Caco-2 (cell line): ENCODE measurements around the gene SMCO3. TPM values are rescaled to one million over a fixed set of nuclear protein-coding genes. Genes with fewer than 3 reads are reported as not detected.

Experiments used
- BruUV-seq: library from RNA; stranded (reverse); fragments of 400-500 nt; replicated peaks from 2 replicates; lab custom pipeline; 2021; lab: Mats Ljungman, UMichigan
- CTCF ChIA-PET: fragments of 300-600 bp; sonication (Branson Sonifier 250); formaldehyde crosslinking; loops from one replicate; lab custom pipeline; 2022; ENCODE audit warnings: antibody characterized with exemption; lab: Charles Lee
- POLR2A ChIA-PET: fragments of 300-600 bp; sonication (Branson Sonifier 250); formaldehyde crosslinking; loops from one replicate; lab custom pipeline; 2022; ENCODE audit warnings: antibody characterized with exemption; lab: Charles Lee
- DNase-seq, 2 experiments: peaks; one replicate each; pipeline versions ENCODE4 v3.0.0 to v3.0.0-alpha.2; 2020 to 2022
- H3K27me3 ChIP-seq: replicated peaks from 2 replicates; pipeline ENCODE4 v1.6.0; 2011; ENCODE audit warnings: low read length; ENCODE audit not compliant: control insufficient read depth, insufficient read depth
- H3K36me3 ChIP-seq: 2 replicates; pipeline ENCODE4 v1.5.1; 2011; ENCODE audit warnings: low read length; ENCODE audit not compliant: control insufficient read depth, insufficient read depth
- H3K4me1 ChIP-seq: fragments of 250-450 bp; sonication (Bioruptor Pico); 2 replicates; pipeline ENCODE4 v1.5.1; 2020; ENCODE audit warnings: mild to moderate bottlenecking
- H3K4me3 ChIP-seq: 2 replicates; pipeline ENCODE4 v1.5.1; 2011; ENCODE audit warnings: low read depth, mild to moderate bottlenecking, control low read depth, low read length
- H3K9me3 ChIP-seq: fragments of 250-450 bp; sonication (Bioruptor Pico); 2 replicates; pipeline ENCODE4 v1.5.1; 2020; ENCODE audit warnings: mild to moderate bottlenecking, moderate library complexity
- H3K27ac Mint-ChIP-seq: one replicate; pipeline ENCODE4 v1.8.0; 2022; ENCODE audit warnings: mixed read lengths; ENCODE audit not compliant: unreplicated experiment
- H3K27me3 Mint-ChIP-seq: one replicate; pipeline ENCODE4 v1.8.0; 2022; ENCODE audit warnings: mixed read lengths; ENCODE audit not compliant: insufficient read depth, unreplicated experiment
- H3K36me3 Mint-ChIP-seq: one replicate; pipeline ENCODE4 v1.8.0; 2022; ENCODE audit warnings: mild to moderate bottlenecking, mixed read lengths; ENCODE audit not compliant: insufficient read depth, unreplicated experiment
- H3K4me1 Mint-ChIP-seq: one replicate; pipeline ENCODE4 v1.8.0; 2022; ENCODE audit warnings: low read depth, mixed read lengths; ENCODE audit not compliant: unreplicated experiment
- H3K4me3 Mint-ChIP-seq: one replicate; pipeline ENCODE4 v1.8.0; 2022; ENCODE audit warnings: mild to moderate bottlenecking, moderate library complexity, mixed read lengths; ENCODE audit not compliant: unreplicated experiment
- H3K9me3 Mint-ChIP-seq: one replicate; pipeline ENCODE4 v1.8.0; 2022; ENCODE audit warnings: mixed read lengths; ENCODE audit not compliant: unreplicated experiment
- intact Hi-C: fragments of 100-400 bp; cut with micrococcal nuclease; formaldehyde crosslinking; loops from one replicate; pipeline ENCODE4 v1.10.0; 2022; ENCODE audit not compliant: unreplicated experiment
- total RNA-seq: library from RNA; stranded (reverse); gene quantifications from 2 replicates; pipeline ENCODE4 v1.2.3, GENCODE V29; 2022
- TF ChIP-seq, protein P1 (sequence below), 2 experiments: fragments of 200-600 bp in 1 of 2; IDR thresholded peaks; 1 replicate in 1 of 2; 2 replicates in 1 of 2; pipeline versions ENCODE4 v1.5.1 to v1.8.0; 2011 to 2022; ENCODE audit warnings: antibody characterized with exemption in 1 of 2, control low read depth in 1 of 2, inconsistent platforms in 1 of 2, low read depth in 1 of 2, low read length in 1 of 2, mild to moderate bottlenecking in 1 of 2, moderate library complexity in 1 of 2; ENCODE audit not compliant: insufficient read depth in 1 of 2, severe bottlenecking in 1 of 2, unreplicated experiment in 1 of 2

SMCO3 gene
- total RNA-seq, 1 experiment from 2014 or later = not detected

DNA sequence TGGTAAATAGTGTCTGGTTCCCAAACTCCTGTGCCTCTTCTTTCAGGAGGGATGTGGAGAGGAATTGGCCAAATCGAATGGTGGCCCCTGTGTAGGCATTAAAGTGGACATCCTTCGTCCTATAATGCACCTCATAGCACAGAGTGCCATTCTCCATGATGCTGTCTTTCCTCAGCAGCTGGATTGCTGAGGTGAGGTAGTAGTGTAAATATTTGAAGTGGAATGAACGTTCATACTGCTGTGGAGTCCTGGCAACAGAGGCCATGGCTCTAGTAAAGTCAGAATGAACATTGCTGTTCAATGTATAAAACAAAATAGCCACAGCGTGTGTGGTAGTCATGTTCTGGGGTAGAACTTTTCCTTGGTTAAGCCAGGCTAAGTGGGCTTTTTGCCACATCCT is 26.6 kb upstream of the SMCO3 start:
- intact Hi-C loops = loop anchor here (5.0 kb wide), 1 partner anchor 38 kb away; the partner anchor contains the start of genes C12orf60 and WBP11
- TF ChIP-seq, protein P1, sequence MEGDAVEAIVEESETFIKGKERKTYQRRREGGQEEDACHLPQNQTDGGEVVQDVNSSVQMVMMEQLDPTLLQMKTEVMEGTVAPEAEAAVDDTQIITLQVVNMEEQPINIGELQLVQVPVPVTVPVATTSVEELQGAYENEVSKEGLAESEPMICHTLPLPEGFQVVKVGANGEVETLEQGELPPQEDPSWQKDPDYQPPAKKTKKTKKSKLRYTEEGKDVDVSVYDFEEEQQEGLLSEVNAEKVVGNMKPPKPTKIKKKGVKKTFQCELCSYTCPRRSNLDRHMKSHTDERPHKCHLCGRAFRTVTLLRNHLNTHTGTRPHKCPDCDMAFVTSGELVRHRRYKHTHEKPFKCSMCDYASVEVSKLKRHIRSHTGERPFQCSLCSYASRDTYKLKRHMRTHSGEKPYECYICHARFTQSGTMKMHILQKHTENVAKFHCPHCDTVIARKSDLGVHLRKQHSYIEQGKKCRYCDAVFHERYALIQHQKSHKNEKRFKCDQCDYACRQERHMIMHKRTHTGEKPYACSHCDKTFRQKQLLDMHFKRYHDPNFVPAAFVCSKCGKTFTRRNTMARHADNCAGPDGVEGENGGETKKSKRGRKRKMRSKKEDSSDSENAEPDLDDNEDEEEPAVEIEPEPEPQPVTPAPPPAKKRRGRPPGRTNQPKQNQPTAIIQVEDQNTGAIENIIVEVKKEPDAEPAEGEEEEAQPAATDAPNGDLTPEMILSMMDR (IDR thresholded peaks at IDR 0.05; ENCODE audit: insufficient read depth in 1 of 2, low read depth in 1 of 2, low read length in 1 of 2, severe bottlenecking in 1 of 2, unreplicated experiment in 1 of 2) = no peak
- H3K27ac Mint-ChIP-seq = no peak overlapping the region
- CTCF ChIA-PET = interaction anchor here (1.4 kb wide), 1 partner anchor 155 kb away, joined by 3 read pairs; no protein-coding TSS in a partner anchor
- POLR2A ChIA-PET = no interaction called here
- Histone ChIP-seq H3K36me3 (no peaks in the 10 kb centered on the region), H3K27me3 (no peaks in the 10 kb centered on the region), H3K4me3 (no peak overlapping the region), H3K9me3 (no peaks in the 10 kb centered on the region), H3K4me1 (peaks cover 48% of the 10 kb centered on the region)
- H3K4me1 Mint-ChIP-seq = peaks cover 25% of the 10 kb centered on the region
- no peaks in the 10 kb centered on the region for H3K27me3 Mint-ChIP-seq
- H3K4me3 Mint-ChIP-seq = no peak overlapping the region
- BruUV-seq = no TSS peak
- H3K36me3 Mint-ChIP-seq = no peaks in the 10 kb centered on the region
- peaks cover 11% of the 10 kb centered on the region for H3K9me3 Mint-ChIP-seq
- DNase-seq = no peak

- Histone ChIP-seq H3K9me3 (no peaks in the 10 kb centered on the region), H3K27me3 (no peaks in the 10 kb centered on the region), H3K4me3 (no peak overlapping the region), H3K4me1 (peaks cover 52% of the 10 kb centered on the region), H3K36me3 (no peaks in the 10 kb centered on the region)
- TF ChIP-seq, protein P1 (IDR thresholded peaks at IDR 0.05; ENCODE audit: insufficient read depth in 1 of 2, low read depth in 1 of 2, low read length in 1 of 2, severe bottlenecking in 1 of 2, unreplicated experiment in 1 of 2) = no peak
- intact Hi-C loops = no loop called here
- Mint-ChIP-seq H3K4me1 (peaks cover 25% of the 10 kb centered on the region), H3K27me3 (no peaks in the 10 kb centered on the region), H3K4me3 (no peak overlapping the region), H3K9me3 (peaks cover 11% of the 10 kb centered on the region), H3K36me3 (no peaks in the 10 kb centered on the region), H3K27ac (no peak overlapping the region)
- POLR2A ChIA-PET = no interaction called here
- no peak for DNase-seq
- CTCF ChIA-PET = no interaction called here
- no TSS peak for BruUV-seq
Observed at GRCh38 chr12:14839262-14839661, 25.3 kb upstream of the SMCO3 start.

GRCh38 chr12:14836336-14837210 is 22.6 kb upstream of the SMCO3 start:
- Histone ChIP-seq H3K4me3 (no peak overlapping the region), H3K36me3 (no peaks in the 10 kb centered on the region), H3K9me3 (no peaks in the 10 kb centered on the region), H3K27me3 (no peaks in the 10 kb centered on the region), H3K4me1 (peaks cover 30% of the 10 kb centered on the region)
- Mint-ChIP-seq H3K4me1 (peaks cover 12% of the 10 kb centered on the region), H3K27me3 (peaks cover 5% of the 10 kb centered on the region), H3K27ac (peak overlapping the region; percentile 75), H3K4me3 (peak overlapping the region; percentile 37), H3K9me3 (peaks cover 21% of the 10 kb centered on the region), H3K36me3 (no peaks in the 10 kb centered on the region)
- no TSS peak for BruUV-seq
- TF ChIP-seq, protein P1 (IDR thresholded peaks at IDR 0.05; ENCODE audit: insufficient read depth in 1 of 2, low read depth in 1 of 2, low read length in 1 of 2, severe bottlenecking in 1 of 2, unreplicated experiment in 1 of 2) = no peak
- CTCF ChIA-PET = no interaction called here
- intact Hi-C loops = no loop called here
- peak in 1 of 2 experiments; percentile 33 for DNase-seq
- POLR2A ChIA-PET = no interaction called here
